NCI-H1694 treated with DMSO at 0.1 percent for 48 hours (cell line): ENCODE data around the gene GPR18.

Source experiments
- DNase-seq: peaks from one replicate; lab custom pipeline; 2025; lab: John Stamatoyannopoulos, UW

Gene GPR18

DNA sequence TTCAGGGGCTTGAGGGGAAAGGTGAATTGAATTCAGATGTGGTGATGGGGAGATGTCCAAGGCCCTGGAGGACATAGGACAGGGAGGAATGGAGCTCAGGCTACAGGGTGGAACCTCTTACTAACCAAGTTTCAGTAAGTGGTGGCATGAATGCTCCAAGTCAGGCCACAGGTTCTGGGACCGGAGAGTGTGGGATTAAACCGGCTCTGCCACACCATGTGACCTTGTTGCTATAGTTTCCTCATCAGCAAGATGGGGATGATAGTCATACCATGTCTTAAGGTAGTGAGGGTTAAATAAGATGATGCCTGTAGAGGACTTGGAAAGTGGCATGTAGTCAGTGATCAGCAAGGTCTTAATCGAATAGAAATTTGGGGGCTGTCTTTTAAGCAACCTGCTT, 32.7 kb upstream of the GPR18 start:
- no peak for DNase-seq

DNA sequence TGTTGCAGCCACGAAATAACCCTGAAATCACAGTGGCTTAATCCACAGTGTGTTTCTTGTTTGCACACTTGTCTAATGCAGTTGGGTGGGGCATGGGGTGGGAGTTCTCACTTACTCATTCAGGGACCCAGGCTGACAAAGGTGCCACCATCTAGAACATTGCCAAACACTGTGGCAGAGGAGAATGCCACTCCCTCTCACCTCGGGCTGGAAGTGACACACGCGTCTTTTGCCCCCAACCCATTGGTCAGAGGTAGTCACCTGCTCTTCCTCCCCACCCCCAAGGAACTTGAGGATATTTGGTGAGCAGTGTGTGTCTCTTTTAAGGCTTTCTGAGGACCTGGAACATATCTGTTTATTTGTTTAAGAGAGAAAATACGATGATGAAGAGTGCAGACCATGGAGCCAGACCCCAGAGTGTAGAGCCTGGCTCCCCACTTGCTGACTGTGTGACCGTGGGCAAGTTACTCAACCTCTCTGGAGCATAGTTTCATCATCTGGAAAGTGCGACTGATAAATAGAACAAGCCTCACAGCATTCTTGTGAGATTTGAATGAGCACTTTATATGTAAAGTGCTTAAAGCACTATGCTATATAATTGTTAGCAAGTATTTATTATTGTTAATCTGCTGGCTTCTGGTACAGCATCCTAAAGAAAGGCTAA, 31.6 kb upstream of the GPR18 start:
- DNase-seq = no peak

DNA sequence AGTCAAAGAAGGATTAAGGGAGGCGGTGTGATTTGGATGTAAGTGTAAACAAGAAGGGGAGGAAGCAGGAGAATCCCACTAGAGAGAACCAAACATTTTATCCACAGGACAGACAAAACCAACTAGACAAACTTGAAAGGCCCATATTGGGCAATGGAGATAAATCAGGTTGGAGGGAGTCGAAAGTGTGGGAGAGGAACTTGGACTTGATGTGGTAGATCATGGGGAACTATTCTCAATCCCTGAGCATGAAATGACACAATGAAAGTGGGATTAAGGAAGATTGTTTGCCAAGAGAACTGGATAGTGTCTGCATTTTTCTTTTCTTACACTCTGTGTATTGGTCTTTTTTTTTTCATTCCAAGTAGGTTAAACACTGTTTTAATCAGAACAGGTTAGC, 31.1 kb upstream of the GPR18 start:
- no peak for DNase-seq

DNA sequence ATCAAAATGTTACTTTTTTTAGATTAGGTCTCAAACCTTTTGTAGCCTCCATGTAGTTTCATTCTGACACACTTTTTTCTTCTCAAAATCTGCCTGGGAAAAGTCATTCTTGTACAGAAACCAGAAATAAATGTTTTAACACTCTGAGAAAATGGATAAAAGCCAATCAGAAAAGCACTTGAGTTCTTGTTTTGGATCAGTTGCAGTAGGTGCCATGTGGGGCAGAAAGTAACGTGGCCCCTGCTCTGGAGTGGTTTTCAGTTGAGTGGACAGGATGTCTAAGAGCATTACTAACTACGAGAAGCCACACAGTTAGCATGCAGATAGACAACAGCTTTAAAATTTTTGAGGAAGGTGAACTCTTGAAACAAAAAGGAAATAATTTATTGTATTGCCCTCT, 29.9 kb upstream of the GPR18 start:
- no peak for DNase-seq

DNA sequence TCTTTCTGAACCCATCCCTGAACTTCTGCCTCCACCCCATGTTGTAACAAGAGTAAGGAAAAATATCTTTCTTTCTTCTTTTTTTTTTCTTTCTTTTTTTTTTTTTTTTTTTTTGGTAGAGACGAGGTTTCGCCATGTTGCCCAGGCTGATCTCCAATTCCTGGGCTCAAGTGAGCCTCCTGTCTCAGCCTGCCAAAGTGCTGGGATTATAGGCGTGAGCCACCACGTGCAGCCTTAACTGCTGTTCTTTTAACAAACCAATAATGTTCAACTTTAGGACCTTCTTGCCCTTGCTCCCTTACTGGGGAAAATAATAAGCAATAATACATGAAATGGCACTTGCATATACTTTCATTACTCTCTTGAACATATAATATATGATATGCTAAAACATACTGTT, 29.4 kb upstream of the GPR18 start:
- DNase-seq = no peak

DNA sequence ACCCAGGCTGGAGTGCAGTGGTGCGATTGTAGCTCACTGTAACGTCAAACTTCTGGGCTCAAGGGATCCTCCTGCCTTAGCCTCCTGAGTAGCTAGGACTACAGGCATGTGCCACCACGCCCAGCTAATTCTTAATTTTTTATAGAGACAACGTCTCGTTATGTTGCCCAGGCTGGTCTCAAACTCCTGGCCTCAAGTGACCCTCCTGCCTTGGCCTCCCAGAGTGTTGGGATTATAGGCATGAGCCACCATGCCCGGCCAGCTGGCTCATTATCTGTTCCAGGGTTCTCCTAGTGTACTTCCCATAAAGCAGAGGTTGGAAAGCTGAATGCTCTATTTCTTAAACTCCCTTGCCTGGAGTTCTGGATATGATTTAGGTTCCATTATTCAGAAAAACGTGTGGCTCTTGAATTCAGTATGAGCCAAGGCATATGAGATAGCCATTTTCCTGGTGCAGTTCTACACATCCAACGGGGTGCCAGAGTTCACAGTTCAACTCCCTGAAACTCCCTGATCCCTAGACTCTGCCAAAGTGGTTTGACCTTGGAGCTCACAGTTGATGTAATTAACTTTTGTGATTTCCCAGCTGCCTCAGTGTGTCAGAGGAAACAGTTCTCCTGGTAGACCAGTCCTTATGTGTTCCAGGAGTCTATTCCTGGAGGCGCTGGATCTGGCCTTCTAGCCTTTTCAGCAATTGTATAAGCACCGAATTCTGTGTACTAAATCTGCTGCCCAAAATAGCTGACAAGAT, 27.4 kb upstream of the GPR18 start:
- DNase-seq = no peak

DNA sequence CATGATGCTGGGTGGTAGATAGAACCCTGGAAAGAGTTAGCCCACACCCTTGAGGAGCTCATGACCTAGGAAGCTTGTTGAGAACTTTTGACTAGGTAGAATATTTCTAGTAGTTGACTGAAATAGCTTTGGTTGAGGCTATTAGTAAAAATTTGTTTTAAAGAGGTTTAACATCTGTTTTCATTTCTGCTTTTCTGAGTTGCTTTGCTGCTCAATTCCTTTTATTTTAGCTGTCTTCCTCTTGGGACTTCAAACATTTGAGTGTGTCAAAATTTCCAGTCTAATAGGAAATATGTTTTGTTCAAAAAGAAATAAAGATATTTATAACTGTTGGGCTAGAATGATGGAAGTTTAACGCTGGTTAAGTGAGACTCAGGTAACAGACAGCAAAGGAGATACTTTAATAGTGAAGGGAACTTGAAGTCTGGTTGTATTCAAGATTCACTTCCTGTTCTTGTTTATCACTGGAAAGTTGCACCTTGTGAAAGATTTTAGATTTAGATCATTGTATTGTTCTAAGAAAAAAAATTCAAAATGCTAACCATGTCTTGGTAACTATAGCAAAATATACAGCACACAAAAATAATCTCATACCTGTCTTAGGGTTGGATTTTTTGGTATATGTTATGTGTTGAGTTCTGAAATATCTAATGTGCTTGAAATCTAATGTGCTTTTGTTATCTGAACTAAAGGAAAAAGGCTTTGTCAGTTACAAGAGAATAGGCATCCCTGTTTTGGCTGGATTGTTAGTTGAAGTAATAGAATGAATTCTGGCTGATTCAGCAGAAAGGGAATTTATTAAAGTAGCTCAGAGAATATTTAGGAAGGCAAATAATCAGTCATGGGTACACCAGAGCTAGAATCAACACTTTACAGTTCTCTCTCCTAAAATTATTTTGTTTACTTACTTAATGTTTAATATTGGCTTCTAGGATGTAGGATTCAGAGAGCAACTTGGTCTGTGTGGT, 24.4 kb upstream of the GPR18 start:
- no peak for DNase-seq

DNA sequence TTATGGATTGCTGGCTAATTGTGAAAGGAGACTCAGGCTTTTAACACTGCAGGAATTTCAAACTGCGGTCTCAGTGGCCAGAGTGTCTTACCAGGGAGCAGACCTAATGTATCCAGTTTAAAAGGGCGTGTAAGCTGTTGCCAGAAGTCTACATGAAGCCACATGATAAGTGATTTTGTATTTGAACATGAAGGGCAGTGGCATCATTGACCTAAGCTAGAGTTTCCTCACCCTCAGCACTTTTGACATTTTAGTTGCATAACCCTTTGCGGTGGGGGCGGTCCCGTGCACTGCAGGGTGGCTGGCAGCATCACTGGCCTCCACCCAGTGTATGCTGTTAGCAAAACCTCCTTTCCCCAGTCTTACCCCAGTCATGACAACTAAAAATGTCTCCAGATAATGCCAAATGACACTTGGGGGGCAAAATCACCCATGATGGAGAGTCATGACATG, 23.7 kb upstream of the GPR18 start:
- DNase-seq = no peak

DNA sequence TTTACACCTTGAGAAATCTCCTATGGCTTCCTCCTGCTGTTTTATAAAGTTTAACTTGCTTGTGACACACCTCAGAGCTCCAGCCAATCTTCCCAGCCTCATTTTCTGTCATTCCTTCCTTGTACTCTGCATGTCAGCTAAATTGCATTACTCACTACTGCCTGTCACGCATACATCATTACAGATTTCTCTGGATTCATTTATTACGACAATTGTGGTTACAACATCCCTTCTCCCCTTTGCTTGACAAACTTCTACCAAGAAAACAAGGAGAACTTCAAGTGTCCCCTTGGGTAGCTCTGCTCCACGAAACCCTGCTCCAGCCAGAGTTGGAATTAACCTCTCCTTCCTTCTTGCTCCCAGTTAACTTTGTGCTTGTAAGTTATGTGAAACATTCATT, 22.0 kb upstream of the GPR18 start:
- no peak for DNase-seq

DNA sequence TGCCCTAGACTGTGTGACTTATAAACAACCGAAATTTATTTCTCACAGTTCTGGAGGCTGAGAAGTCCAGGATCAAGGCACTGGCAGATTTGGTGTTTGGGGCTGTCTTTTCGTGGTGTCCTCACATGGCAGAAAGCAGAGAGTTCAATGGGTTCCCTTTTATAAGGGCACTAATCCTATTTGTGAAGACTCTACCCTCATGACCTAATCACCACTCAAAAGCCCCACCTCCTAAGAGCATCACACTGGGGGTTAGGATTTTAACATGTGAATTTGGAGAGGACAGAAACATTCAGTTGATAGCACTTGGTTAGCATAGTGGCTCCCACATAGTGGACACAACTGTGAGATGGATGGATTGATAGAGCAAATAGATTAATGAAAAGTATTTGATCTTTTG, 21.5 kb upstream of the GPR18 start:
- DNase-seq = no peak

DNA sequence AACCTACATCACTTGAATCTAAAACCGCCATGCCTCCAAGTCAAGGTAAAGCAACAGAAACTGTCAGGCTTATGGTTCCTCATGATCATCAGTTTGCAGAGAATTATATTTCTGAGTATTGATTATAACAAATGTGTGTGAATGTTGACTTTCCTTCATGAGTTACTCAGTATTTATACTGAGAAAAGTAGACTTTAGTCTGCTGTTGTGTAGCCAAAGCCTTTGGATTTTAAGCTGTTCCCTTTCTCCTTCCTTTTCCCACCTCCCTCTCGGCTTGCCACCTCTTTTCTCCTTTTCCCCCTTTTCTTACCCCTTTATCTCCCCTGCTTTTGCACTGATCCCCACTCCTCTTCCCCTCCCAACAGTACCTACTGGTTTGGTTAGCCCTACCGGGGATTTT, 20.7 kb upstream of the GPR18 start:
- DNase-seq = no peak

DNA sequence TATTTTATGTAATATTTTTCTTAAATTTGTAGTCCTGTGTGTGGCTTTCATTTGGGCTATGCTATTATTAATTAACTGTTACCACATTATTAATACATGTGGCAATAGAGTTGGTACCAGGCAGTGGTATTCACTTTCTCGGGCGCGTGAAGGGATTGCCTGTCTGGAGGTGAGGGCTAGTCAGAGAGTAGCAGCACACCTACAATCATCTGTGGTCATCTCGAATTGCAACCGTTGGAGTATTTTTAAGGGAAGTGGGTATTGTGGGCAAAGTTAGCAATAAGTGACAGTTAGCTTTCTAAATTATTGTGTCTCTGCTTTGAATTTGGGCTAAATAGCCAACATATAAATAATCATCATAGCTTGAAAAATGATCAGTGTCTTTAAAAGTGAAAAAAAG, 20.0 kb upstream of the GPR18 start:
- no peak for DNase-seq

DNA sequence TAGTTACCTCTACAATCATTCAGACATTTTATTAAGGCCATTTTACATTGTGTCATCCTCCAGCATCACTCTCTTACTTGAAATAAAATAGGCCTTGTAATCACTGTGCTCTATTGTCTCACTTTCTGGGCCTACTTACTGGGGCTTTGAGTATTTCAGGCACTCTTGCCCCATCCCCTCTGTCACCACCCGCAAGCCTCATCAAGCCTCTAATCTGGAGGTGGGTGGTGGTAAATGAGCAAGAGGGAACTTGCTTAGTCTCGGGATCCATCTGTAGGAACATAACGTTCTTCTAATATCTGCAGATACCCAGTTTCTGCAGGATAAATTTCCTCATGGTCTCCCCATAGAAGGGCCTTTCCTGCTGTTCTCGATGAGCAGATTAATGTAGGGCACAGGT, 19.4 kb upstream of the GPR18 start:
- no peak for DNase-seq

DNA sequence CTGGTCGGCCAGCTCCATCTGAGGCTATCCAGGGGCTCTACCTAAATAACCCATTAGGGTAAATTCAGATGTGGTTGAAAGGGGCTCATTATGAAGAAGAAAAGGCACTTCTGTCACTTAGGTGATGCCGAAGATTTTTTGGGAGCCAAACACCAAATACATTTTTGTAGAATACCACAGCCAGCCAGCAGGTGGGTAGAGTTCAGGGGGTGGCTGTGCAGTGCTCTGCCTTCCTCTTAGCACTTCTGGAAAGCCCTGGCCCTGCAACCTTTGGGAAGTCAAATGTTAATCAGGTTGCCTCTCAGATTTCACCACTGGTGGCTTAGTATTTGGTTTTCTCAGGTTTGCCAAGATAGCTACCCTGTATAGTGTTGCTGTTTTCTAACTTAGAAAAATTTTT, 18.5 kb upstream of the GPR18 start:
- no peak for DNase-seq

DNA sequence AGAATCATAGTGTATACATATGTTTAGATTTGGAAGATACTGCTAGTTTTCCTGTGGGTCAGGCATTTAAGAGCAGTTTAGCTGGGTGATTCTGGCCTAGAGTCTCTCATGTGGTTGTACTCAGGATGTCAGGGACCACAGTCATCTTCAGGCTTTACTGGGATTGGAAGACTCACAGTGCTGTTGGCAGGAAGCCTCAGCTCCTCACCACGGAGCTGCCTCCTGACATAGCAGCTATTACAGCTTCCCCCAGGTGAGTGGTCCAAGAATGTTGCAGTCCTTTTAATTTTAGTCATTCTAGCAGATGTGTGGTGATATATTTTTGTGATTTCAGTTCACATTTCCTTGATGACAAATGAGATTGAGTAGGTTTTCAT, 16.9 kb upstream of the GPR18 start:
- DNase-seq = no peak

DNA sequence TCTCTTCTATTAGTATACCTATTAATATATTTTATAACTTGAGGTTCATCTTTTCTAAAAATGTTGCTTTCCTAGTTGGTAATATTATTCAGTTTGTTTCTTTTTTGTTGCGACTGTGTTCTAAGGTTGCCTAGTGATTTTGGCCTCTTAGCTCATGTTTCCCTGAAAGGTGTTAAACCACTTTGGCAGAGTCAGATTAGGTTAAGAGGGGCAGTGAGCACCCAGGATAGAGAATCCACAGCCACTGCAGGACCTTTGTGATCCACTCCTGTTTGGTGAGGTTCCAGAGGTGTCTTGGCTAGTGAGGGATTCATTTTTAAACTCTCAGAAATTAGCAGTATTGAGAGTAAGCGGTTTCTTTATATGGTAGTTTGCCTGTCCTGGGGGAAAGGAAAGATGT, 14.9 kb upstream of the GPR18 start:
- DNase-seq = no peak

DNA sequence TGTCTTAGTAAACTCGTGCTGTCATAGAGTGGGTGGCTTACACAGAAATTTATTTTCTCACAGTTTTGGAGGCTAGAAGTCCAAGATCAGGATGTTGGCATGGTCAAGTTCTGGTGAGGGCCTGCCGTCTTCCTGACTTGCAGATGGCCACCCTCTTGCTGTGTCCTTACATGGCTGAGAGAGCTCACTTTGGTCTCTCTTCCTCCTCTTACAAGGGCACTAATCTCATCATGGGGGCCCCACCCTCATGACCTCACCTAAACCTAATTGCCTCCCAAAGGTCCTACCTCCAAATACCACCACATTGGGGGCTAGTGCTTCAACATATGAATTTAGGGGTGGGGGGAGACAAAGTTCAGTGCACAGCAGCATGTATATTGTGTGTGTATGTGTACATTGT, 14.3 kb upstream of the GPR18 start:
- no peak for DNase-seq

DNA sequence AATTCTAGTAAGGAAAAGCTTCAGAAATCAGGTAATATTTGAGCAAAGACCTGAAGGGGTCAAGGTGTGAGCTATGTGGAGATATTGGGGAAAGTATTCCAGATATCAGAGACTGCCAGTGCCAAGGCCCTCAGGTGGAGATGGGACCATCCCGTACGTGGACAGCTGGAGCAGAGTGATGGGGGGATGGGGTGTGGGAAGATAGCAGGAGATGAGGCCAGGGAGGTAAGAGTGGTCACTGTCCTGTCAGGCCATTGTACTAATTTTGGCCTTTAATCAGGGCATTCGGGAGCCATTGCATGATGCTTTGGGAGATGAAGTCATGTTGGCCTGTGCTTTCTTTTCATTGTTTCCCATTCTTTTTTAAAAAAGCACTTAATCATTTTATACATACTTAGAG, 13.1 kb upstream of the GPR18 start:
- DNase-seq = no peak

DNA sequence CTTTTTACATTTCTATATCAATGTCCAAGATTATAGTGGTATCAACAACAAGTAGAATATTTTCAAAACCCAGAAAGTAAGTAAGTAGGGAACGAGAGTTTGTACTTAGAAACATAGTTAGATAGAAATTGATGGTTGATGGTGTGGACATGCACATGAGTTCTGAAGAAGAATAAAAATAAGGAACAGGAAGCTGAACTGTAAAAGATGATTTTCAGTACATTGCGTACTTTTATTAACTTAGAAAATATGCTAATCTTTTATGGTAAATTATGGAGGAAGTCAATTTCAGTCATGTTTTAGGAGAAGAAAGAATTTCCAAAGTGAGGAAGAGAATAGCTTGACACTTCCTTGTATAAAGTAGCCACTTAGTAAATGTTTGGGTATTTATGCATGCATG, 12.3 kb upstream of the GPR18 start:
- no peak for DNase-seq

DNA sequence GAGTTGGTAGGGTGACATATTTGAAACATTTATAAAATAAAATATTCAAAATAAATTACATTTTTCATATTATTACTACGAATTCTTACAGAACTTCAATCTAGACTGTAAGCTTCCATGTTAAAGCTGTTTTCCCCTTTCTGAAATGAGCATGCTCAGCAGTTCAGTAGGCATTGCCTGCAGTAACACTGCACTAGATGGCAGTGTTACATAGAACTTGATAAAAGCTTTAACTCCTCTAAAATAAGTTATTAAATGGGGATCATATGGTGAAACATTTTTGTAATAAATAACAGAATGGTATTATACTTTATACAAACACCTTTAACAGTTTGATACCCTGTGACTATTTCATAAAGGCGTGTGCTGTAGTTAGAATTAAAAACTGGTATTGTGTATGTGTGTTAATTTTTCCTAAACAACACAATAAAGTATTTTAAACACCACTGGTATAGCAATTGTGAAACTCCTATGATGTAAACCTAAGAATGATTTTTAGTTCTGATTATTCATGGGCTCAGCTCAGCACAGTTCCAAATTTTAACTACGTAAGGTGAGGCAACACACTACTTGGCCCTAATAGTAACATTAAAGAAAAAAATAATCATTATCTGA, 11.6 kb upstream of the GPR18 start:
- peak; percentile 63 for DNase-seq

DNA sequence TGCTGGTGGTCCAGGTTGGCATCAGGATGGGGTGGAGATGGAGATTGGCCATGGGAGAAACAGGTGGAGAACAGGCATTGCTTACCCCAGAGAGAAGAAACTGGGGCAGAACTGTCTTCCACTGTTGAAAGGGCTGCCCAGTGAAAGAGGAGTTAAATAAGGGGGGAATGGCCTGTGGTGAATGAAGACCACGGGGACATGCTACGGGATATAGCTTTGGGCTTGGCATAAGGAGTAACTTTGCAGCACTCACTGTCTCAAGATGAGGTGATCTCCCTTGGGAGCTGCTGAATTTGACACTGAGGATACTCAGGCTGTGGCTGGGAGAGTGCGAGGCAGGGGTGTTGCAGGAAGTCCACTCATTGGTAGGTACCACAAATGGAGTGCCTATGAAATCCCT, 10.6 kb upstream of the GPR18 start:
- no peak for DNase-seq

DNA sequence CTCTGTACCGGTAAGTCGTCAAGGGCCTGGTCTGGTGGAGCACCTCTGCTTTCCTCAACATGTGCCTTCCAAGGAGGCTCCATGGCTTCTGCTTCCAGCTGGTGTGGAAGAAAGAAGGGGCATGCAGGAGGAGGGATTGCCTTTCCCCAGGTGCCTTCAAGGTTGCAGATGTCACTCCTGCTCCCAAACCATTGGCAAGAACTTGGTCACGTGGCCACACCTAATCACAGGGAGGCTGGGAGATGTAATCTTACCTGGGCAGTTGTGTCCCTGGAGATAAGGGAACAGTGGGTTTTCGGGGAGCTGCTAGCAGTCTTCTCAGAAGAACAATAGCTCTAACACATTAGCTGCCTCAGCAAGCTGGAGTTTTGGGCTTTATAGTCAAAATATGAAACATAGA, 9.7 kb upstream of the GPR18 start:
- no peak for DNase-seq
